Esophagus mucosa (tissue), 1 donor: ENCODE measurements around the gene ZNF69. TPM values are rescaled to one million over a fixed set of nuclear protein-coding genes. Genes with fewer than 3 reads are reported as not detected.

Source experiments
- total RNA-seq: library from RNA; stranded (reverse); gene quantifications from one replicate; pipeline ENCODE4 v1.2.4, GENCODE V29; 2023
- donor health status: DM: yes; HTN: yes; CAD: no.

Gene ZNF69
- total RNA-seq, 1 donor from 2014 or later, result 0.64 TPM

Other genes with a start within 250 kb of the ZNF69 start
- gene ZNF823, start 148.8 kb upstream of the ZNF69 start, total RNA-seq, result 8.4 TPM
- gene ZNF441, start 120.8 kb upstream of the ZNF69 start, total RNA-seq, result 2.2 TPM
- gene ZNF491, start 89.3 kb upstream of the ZNF69 start, total RNA-seq, result 0.20 TPM
- 15.4 TPM for gene ZNF440, start 73.5 kb upstream of the ZNF69 start, total RNA-seq
- 0.84 TPM for gene ZNF439, start 39.1 kb upstream of the ZNF69 start, total RNA-seq
- gene ZNF700, start 37.3 kb downstream of the ZNF69 start, total RNA-seq, result 5.9 TPM
- 0.96 TPM for gene ZNF763, start 77.3 kb downstream of the ZNF69 start, total RNA-seq
- gene ZNF433, start 147.9 kb downstream of the ZNF69 start, total RNA-seq, result 4.0 TPM
- 0.20 TPM for gene ZNF878, start 165.2 kb downstream of the ZNF69 start, total RNA-seq
- 5.6 TPM for gene ZNF844, start 176.9 kb downstream of the ZNF69 start, total RNA-seq